Neural progenitor cell (in vitro differentiated cells): Measurements from ENCODE around the gene ZNF491. TPM values are rescaled to one million over a fixed set of nuclear protein-coding genes. Genes with fewer than 3 reads are reported as not detected.
"Not testable (repeated sequence)": the region's sequence is repeated elsewhere in the genome, so short reads cannot be mapped to it uniquely, and the experiment has no call there.

Source experiments
- DNase-seq: peaks from one replicate; pipeline ENCODE4 v3.0.0-alpha.2; 2016; ENCODE audit warnings: low spot score
- H2AFZ ChIP-seq: fragments of 200-600 bp; sonication (generic); replicated peaks from 2 replicates; pipeline ENCODE4 v1.6.1; 2016; ENCODE audit warnings: antibody characterized with exemption
- H3F3A ChIP-seq: fragments of 200-600 bp; sonication (generic); 2 replicates; pipeline ENCODE4 v1.6.1; 2016; ENCODE audit warnings: antibody characterized with exemption, low read depth
- H3K27ac ChIP-seq: fragments of 200-600 bp; sonication (generic); 2 replicates; pipeline ENCODE4 v1.5.1; 2016; ENCODE audit warnings: mild to moderate bottlenecking
- H3K27me3 ChIP-seq: fragments of 200-600 bp; sonication (generic); 2 replicates; pipeline ENCODE4 v1.6.1; 2016; ENCODE audit warnings: mild to moderate bottlenecking, moderate library complexity
- H3K36me3 ChIP-seq: fragments of 200-600 bp; sonication (generic); 2 replicates; pipeline ENCODE4 v1.5.1; 2016
- H3K4me1 ChIP-seq: fragments of 200-600 bp; sonication (generic); 2 replicates; pipeline ENCODE4 v1.6.1; 2016; ENCODE audit warnings: mixed run types
- H3K4me2 ChIP-seq: fragments of 200-600 bp; sonication (generic); 2 replicates; pipeline ENCODE4 v1.6.1; 2016
- H3K4me3 ChIP-seq: fragments of 200-600 bp; sonication (generic); 2 replicates; pipeline ENCODE4 v1.5.1; 2016
- H3K79me2 ChIP-seq: fragments of 200-600 bp; sonication (generic); 2 replicates; pipeline ENCODE4 v1.6.1; 2016; ENCODE audit warnings: low read depth
- H3K9ac ChIP-seq: fragments of 200-600 bp; sonication (generic); 2 replicates; pipeline ENCODE4 v1.6.1; 2016
- H3K9me3 ChIP-seq: fragments of 200-600 bp; sonication (generic); 2 replicates; pipeline ENCODE4 v1.5.1; 2016; ENCODE audit warnings: low read depth
- H4K20me1 ChIP-seq: fragments of 200-600 bp; sonication (generic); 2 replicates; pipeline ENCODE4 v1.6.1; 2016; ENCODE audit warnings: low read depth
- H3K27ac Mint-ChIP-seq: 3 replicates; pipeline ENCODE4 v1.8.0; 2021; ENCODE audit warnings: mixed read lengths
- H3K27me3 Mint-ChIP-seq: 2 replicates; pipeline ENCODE4 v1.8.0; 2022; ENCODE audit warnings: low read depth, mild to moderate bottlenecking, inconsistent platforms, moderate library complexity, mixed read lengths; ENCODE audit not compliant: insufficient read depth
- H3K36me3 Mint-ChIP-seq: 3 replicates; pipeline ENCODE4 v1.8.0; 2021; ENCODE audit warnings: mixed read lengths
- H3K4me1 Mint-ChIP-seq: 3 replicates; pipeline ENCODE4 v1.8.0; 2021; ENCODE audit warnings: mixed read lengths
- H3K4me3 Mint-ChIP-seq: 3 replicates; pipeline ENCODE4 v1.8.0; 2021; ENCODE audit warnings: mild to moderate bottlenecking, moderate library complexity, mixed read lengths
- H3K9me3 Mint-ChIP-seq: 3 replicates; pipeline ENCODE4 v1.8.0; 2020; ENCODE audit warnings: mixed read lengths
- EZH2 ChIP-seq: fragments of 200-600 bp; sonication (generic); IDR thresholded peaks from 2 replicates; pipeline ENCODE4 v1.6.1; 2017; ENCODE audit warnings: antibody characterized with exemption, mild to moderate bottlenecking, moderate library complexity
- EZH2phosphoT487 ChIP-seq: fragments of 200-600 bp; sonication (generic); IDR thresholded peaks from 2 replicates; pipeline ENCODE4 v1.6.1; 2017; ENCODE audit warnings: antibody characterized with exemption
- total RNA-seq: library from RNA; depleted of rRNA; stranded (reverse); fragments of >200 nt; gene quantifications from 2 replicates; pipeline ENCODE4 v1.2.3, GENCODE V29; 2015; ENCODE audit warnings: low replicate concordance
- TF ChIP-seq, protein P1 (sequence below): fragments of 200-600 bp; sonication (generic); IDR thresholded peaks from 2 replicates; pipeline ENCODE4 v1.5.1; 2017; ENCODE audit warnings: antibody characterized with exemption, mild to moderate bottlenecking

The ZNF491 gene
- total RNA-seq, 1 donor from 2014 or later, result 6.0 TPM

GRCh38 chr19:11847615-11848014, 49.3 kb downstream of the ZNF491 start:
- H3K27me3 Mint-ChIP-seq, H3K4me1 ChIP-seq, H3F3A ChIP-seq, H3K9me3 ChIP-seq, H3K79me2 ChIP-seq, H2AFZ ChIP-seq, H3K36me3 ChIP-seq, H3K4me1 Mint-ChIP-seq, H3K27ac Mint-ChIP-seq, H4K20me1 ChIP-seq, H3K4me2 ChIP-seq, H3K36me3 Mint-ChIP-seq, H3K9ac ChIP-seq, H3K27ac ChIP-seq, H3K27me3 ChIP-seq, H3K4me3 ChIP-seq, H3K4me3 Mint-ChIP-seq: not testable (repeated sequence)
- H3K9me3 Mint-ChIP-seq, result peaks cover 33% of the 10 kb centered on the region
- peak; percentile 52 for DNase-seq
- TF ChIP-seq, protein P1, sequence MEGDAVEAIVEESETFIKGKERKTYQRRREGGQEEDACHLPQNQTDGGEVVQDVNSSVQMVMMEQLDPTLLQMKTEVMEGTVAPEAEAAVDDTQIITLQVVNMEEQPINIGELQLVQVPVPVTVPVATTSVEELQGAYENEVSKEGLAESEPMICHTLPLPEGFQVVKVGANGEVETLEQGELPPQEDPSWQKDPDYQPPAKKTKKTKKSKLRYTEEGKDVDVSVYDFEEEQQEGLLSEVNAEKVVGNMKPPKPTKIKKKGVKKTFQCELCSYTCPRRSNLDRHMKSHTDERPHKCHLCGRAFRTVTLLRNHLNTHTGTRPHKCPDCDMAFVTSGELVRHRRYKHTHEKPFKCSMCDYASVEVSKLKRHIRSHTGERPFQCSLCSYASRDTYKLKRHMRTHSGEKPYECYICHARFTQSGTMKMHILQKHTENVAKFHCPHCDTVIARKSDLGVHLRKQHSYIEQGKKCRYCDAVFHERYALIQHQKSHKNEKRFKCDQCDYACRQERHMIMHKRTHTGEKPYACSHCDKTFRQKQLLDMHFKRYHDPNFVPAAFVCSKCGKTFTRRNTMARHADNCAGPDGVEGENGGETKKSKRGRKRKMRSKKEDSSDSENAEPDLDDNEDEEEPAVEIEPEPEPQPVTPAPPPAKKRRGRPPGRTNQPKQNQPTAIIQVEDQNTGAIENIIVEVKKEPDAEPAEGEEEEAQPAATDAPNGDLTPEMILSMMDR, result peak; percentile 34

GRCh38 chr19:11848200-11848593, 49.9 kb downstream of the ZNF491 start:
- Histone ChIP-seq H3K4me2 (no peak overlapping the region), H4K20me1 (no peaks in the 10 kb centered on the region), H3K36me3 (no peaks in the 10 kb centered on the region), H3K79me2 (no peaks in the 10 kb centered on the region), H3K4me3 (no peak overlapping the region), H3K27me3 (no peaks in the 10 kb centered on the region), H2AFZ (no peak overlapping the region), H3K27ac (no peak overlapping the region), H3K9ac (no peak overlapping the region), H3K4me1 (no peaks in the 10 kb centered on the region), H3F3A (no peaks in the 10 kb centered on the region), H3K9me3 (no peaks in the 10 kb centered on the region)
- Mint-ChIP-seq H3K4me1 (no peaks in the 10 kb centered on the region), H3K4me3 (no peak overlapping the region), H3K9me3 (peaks cover 31% of the 10 kb centered on the region), H3K36me3 (peaks cover 1% of the 10 kb centered on the region), H3K27me3 (peaks cover 3% of the 10 kb centered on the region), H3K27ac (no peak overlapping the region)
- DNase-seq, result no peak
- TF ChIP-seq, protein P1, result no peak
- TF ChIP-seq EZH2, result no peak
- no peak for TF ChIP-seq EZH2phosphoT487

DNA sequence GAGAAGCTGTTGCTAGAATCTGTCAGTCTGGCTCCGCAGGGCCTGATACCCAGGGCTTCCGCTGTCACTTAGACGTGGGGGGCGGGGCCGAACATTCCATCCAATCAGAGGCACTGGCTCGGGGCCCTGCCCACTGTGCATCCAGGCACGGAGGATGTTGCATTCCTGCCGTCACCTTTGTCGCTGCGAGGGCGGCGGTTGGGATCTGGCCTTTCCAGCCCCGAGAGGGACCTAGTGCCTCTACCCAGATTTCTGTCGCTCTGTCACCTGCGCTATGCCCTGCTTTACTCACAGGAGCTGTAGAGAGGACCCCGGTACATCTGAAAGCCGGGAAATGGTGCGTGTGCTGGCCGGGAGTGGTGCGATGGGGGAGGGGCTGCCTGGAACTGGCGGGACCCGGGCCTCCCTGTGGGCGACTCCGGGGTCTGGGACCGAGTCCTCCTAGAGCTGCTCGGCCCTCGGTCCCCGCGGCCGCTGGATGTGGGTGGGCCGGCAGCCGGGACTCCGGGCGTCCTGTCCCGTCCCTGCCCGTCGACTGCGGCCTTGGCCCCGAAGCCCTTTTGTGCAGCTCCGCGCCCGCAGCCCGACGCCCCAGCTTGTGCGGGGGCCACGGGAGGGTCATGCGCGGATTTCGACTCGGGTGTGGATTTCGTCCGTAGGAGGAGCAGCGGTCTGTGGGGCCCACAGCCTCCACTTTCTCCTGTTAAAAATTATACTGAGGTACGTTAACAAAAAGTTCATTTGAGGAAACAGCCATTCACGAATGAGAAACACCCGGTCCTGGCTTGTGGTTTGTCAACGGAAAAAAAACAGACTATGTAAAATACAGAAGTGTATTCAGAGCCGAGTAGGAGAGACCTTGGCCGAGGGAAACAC, 50.5 kb downstream of the ZNF491 start, which contains the start of gene ZNF439:
Gene ZNF439, plus strand, starts transcription at position 133 of the 876 bp plus-strand sequence. Its CDS starts 142 bp downstream, at position 275.
- H3K79me2 ChIP-seq, result no peaks in the 10 kb centered on the region
- no peaks in the 10 kb centered on the region for H3K9me3 ChIP-seq
- Mint-ChIP-seq H3K27me3 (peaks cover 3% of the 10 kb centered on the region), H3K36me3 (peaks cover 1% of the 10 kb centered on the region), H3K4me3 (no peak within 1 kb of the TSS), H3K27ac (peak within 1 kb of the TSS; percentile 46), H3K4me1 (no peaks in the 10 kb centered on the region), H3K9me3 (peaks cover 32% of the 10 kb centered on the region)
- H3K36me3 ChIP-seq, result no peaks in the 10 kb centered on the region
- no peaks in the 10 kb centered on the region for H3K27me3 ChIP-seq
- no peak within 1 kb of the TSS for H3K9ac ChIP-seq
- TF ChIP-seq, protein P1, result no peak
- TF ChIP-seq EZH2phosphoT487 (no peak), EZH2 (no peak)
- H4K20me1 ChIP-seq, result no peaks in the 10 kb centered on the region
- peak within 1 kb of the TSS; percentile 34 for H3K4me2 ChIP-seq
- no peak within 1 kb of the TSS for H3K27ac ChIP-seq
- H3K4me1 ChIP-seq, result no peaks in the 10 kb centered on the region
- H3K4me3 ChIP-seq, result peak within 1 kb of the TSS; percentile 38
- peak; percentile 80 for DNase-seq
- no peaks in the 10 kb centered on the region for H3F3A ChIP-seq
- no peak within 1 kb of the TSS for H2AFZ ChIP-seq

GRCh38 chr19:11850289-11850688, 52.0 kb downstream of the ZNF491 start:
- H3K9me3 ChIP-seq, H3K27ac Mint-ChIP-seq, H3K4me1 Mint-ChIP-seq, H3K4me2 ChIP-seq, H3K27me3 ChIP-seq, DNase-seq, H3K27me3 Mint-ChIP-seq, H3K4me1 ChIP-seq, H3K9ac ChIP-seq, H3K4me3 ChIP-seq, H3K4me3 Mint-ChIP-seq, H3K36me3 ChIP-seq, H3K79me2 ChIP-seq, H3K36me3 Mint-ChIP-seq, H3F3A ChIP-seq, H2AFZ ChIP-seq, H4K20me1 ChIP-seq, H3K27ac ChIP-seq: not testable (repeated sequence)
- peaks cover 31% of the 10 kb centered on the region for H3K9me3 Mint-ChIP-seq
